Activated CD4-positive, alpha-beta T cell treated with anti-CD3 and anti-CD28 coated beads, Interleukin-2, Interleukin-4, amounts not matched to agents 100 ng/mL and 50 ng/mL, durations not matched to agents 16 hours and 8 hours (primary cell): ENCODE results near the gene SYNJ2.

Experiments
- DNase-seq: peaks from one replicate; pipeline ENCODE4 v3.0.0-alpha.2; 2020; ENCODE audit warnings: low spot score

SYNJ2 gene

GRCh38 chr6:157978021-157978783 is 3.5 kb upstream of the SYNJ2 start:
- no peak for DNase-seq

- no peak for DNase-seq
These were observed 1.2 kb upstream of the SYNJ2 start for GRCh38 chr6:157980288-157981131.

- no peak for DNase-seq
These were observed 600 bp upstream of the SYNJ2 start for GRCh38 chr6:157981132-157981394.

- no peak for DNase-seq
These were observed 469 bp downstream of the SYNJ2 start for GRCh38 chr6:157982102-157982562.

- no peak for DNase-seq
These were observed 1.1 kb downstream of the SYNJ2 start for GRCh38 chr6:157982563-157983405.

GRCh38 chr6:157983406-157984119 is 1.9 kb downstream of the SYNJ2 start:
- no peak for DNase-seq

- no peak for DNase-seq
These were observed 2.5 kb downstream of the SYNJ2 start for GRCh38 chr6:157984128-157984527.

- no peak for DNase-seq
These were observed 3.1 kb downstream of the SYNJ2 start for GRCh38 chr6:157984686-157985225.

GRCh38 chr6:157985378-157986155 is 3.9 kb downstream of the SYNJ2 start:
- DNase-seq = no peak

GRCh38 chr6:157987788-157988699 is 6.4 kb downstream of the SYNJ2 start:
- DNase-seq = no peak

GRCh38 chr6:157988700-157989063 is 7.0 kb downstream of the SYNJ2 start:
- no peak for DNase-seq

GRCh38 chr6:157989541-157990289 is 8.1 kb downstream of the SYNJ2 start:
- no peak for DNase-seq

GRCh38 chr6:157990321-157991066 is 8.8 kb downstream of the SYNJ2 start:
- DNase-seq = no peak

GRCh38 chr6:157991067-157991432 is 9.4 kb downstream of the SYNJ2 start:
- no peak for DNase-seq

- no peak for DNase-seq
These were observed 11.4 kb downstream of the SYNJ2 start for GRCh38 chr6:157993076-157993475.

- DNase-seq = no peak
These were observed 12.6 kb downstream of the SYNJ2 start for GRCh38 chr6:157994125-157994795.

- DNase-seq = no peak
These were observed 13.8 kb downstream of the SYNJ2 start for GRCh38 chr6:157995458-157995857.

GRCh38 chr6:157996201-157996712 is 14.6 kb downstream of the SYNJ2 start:
- no peak for DNase-seq
